ENCODE measurements around the gene EEPD1.

- TF ChIP-seq CTCF (IDR thresholded peaks at IDR 0.05), result no peak
- TF ChIP-seq REST (IDR thresholded peaks at IDR 0.05; ENCODE audit: insufficient read depth in 1 of 2, low read depth in 2 of 2, low read length in 1 of 2), result no peak
- TF ChIP-seq SIN3A (IDR thresholded peaks at IDR 0.05; ENCODE audit: borderline replicate concordance, insufficient read depth, low read depth, low read length), result no peak
- TF ChIP-seq POLR2AphosphoS5 (IDR thresholded peaks at IDR 0.05; ENCODE audit: low read depth, low read length), result no peak
- TF ChIP-seq TCF7L2 (IDR thresholded peaks at IDR 0.05; ENCODE audit: low read depth, low read length), result no peak
Measured at GRCh38 chr7:36304099-36304425, 151.0 kb downstream of the EEPD1 start.

Data from Panc1 (cell line).